Body of pancreas (tissue), 4 donors: ENCODE data around the gene C21orf58. TPM values are rescaled to one million over a fixed set of nuclear protein-coding genes. Genes with fewer than 3 reads are reported as not detected.

ENCODE experiments used
- ATAC-seq: fragments of 150-250 bp; one replicate; pipeline ENCODE4 v1.9.1; 2016
- DNase-seq, 4 donors: peaks; one replicate each; pipeline ENCODE4 v3.0.0-alpha.2; 2019
- H3K27ac ChIP-seq, 4 donors: fragments of 200-600 bp; sonication (generic); 1 replicate in 3 of 4; 2 replicates in 1 of 4; pipeline versions ENCODE4 v1.5.1 to v1.6.1; 2016 to 2019; ENCODE audit warnings: mild to moderate bottlenecking in 1 of 4, mixed read lengths in 1 of 4, moderate library complexity in 1 of 4
- H3K27me3 ChIP-seq, 2 donors: fragments of 200-600 bp; sonication (generic); one replicate each; pipeline ENCODE4 v1.6.0; 2016; ENCODE audit warnings: mild to moderate bottlenecking in 1 of 2
- H3K36me3 ChIP-seq, 2 donors: fragments of 200-600 bp; sonication (generic); replicated peaks in 1 of 2; 2 replicates each; pipeline ENCODE4 v1.5.1; 2016; ENCODE audit warnings: low read depth in 2 of 2; ENCODE audit not compliant: insufficient read depth in 1 of 2
- H3K4me1 ChIP-seq: fragments of 200-600 bp; sonication (generic); one replicate; pipeline ENCODE4 v1.6.0; 2016
- H3K4me3 ChIP-seq, 2 donors: fragments of 200-600 bp; sonication (generic); 1 replicate in 1 of 2; 2 replicates in 1 of 2; pipeline ENCODE4 v1.5.1; 2016 to 2019
- H3K9me3 ChIP-seq, 3 donors: fragments of 200-600 bp; sonication (generic); 1 replicate in 2 of 3; 2 replicates in 1 of 3; pipeline ENCODE4 v1.5.1; 2016
- CTCF ChIP-seq, 7 experiments: fragments of 450-650 bp in 4 of 7; fragments of 200-600 bp in 3 of 7; sonication (generic) in 3 of 7; IDR thresholded peaks; one replicate each; pipeline ENCODE4 v1.5.1; 2016 to 2019; ENCODE audit warnings: antibody characterized with exemption in 7 of 7
- POLR2A ChIP-seq, 3 donors: fragments of 450-650 bp; IDR thresholded peaks; one replicate each; pipeline ENCODE4 v1.6.1; 2016; ENCODE audit warnings: antibody characterized with exemption in 3 of 3, mild to moderate bottlenecking in 2 of 3
- WGBS, 2 donors: methylation state at CpG; one replicate each; pipeline ENCODE4 v1.1.5; 2017; 5-methylcytosine and 5-hydroxymethylcytosine counted together
- intact Hi-C: fragments of 100-400 bp; cut with DNase I; formaldehyde crosslinking; loops from one replicate; pipeline ENCODE4 v1.15.1; 2023
- total RNA-seq, 2 donors: library from RNA; depleted of rRNA; stranded (reverse); fragments of >200 nt; gene quantifications; one replicate each; pipeline ENCODE4 v1.1.0, GENCODE V29; 2016

The C21orf58 gene
- total RNA-seq, 2 donors from 2014 or later: 1.6 TPM

DNA sequence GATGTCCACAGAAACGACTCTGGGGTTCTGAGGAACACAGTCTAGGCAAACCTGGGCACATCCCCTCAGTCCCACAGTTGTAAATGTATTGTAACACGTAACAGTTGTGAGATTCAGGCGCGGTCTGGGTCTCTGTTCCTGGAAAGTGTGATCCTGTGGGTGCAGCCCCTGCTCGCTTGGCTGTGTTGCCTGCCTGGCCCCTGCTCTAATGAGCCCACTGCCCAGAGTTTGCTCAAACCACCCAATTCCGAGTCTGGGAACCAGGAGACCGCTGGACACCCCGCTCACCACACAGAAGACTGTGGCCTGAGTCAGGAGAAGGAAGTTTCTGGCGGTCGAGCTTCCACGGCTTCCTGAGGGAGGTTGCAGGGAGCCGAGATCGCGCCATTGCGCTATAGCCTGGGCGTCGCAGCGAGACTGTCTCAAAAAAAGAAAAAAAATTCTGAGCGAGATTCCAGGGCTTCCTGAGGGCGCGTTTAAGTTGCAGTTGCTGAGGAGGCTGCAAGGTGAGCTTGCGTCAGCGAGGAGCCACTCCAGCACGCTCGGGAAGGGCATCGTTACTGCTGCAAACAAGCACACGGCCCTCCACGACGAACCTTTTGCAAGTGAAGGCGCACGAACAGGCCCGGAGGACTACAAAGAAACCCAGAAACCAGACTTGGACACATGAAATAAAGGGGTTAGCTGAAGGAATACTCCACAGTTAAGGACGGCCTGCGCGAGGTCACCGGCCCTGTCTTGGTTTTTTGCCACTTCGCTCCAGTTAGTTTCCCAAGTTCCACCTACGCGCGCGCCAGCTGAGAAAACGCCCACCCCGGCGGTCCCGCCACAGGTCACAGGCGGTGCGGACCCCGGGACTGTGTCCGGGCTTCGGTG lies 1.1 kb downstream of the C21orf58 start:
- no peak overlapping the region for H3K27ac ChIP-seq
- DNase-seq: no peak
- ATAC-seq: no peak
- intact Hi-C loops: no loop called here
- H3K36me3 ChIP-seq: no peaks in the 10 kb centered on the region
- WGBS, 2 donors: 5 to 13% methylated on average over 33 to 49 of the region's 50 CpGs
- H3K27me3 ChIP-seq: no peaks in the 10 kb centered on the region
- H3K9me3 ChIP-seq: no peaks in the 10 kb centered on the region
- peaks cover 25% of the 10 kb centered on the region for H3K4me1 ChIP-seq
- TF ChIP-seq POLR2A (IDR thresholded peaks at IDR 0.05): no peak
- H3K4me3 ChIP-seq: peak overlapping the region in 1 of 2 donors; percentile 64

DNA sequence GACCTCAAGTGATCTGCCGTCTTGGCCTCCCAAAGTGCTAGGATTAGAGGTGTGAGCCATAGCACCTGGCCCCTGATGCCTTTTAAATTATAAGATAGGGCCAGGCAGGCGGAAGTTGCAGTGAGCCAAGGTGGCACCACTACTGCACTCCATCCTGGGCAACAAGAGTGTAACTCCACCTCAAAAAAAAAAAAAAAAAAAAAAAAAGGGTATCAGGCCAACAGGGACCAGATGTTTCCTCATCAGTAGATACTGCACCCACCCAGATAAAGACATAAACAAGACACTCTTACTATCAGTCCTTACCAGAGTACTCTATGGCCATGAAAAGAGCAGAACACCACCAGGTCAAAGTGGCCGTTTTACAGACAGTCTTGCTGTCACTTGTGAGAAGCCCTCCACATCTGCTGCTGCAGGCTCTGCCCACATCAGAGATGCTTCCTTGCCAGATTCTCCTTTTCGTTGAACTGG lies 3.3 kb downstream of the C21orf58 start:
- DNase-seq: no peak
- 62 to 78% methylated on average over 4 of the region's 4 CpGs for WGBS, 2 donors
- TF ChIP-seq POLR2A (IDR thresholded peaks at IDR 0.05): no peak
- TF ChIP-seq CTCF (IDR thresholded peaks at IDR 0.05): no peak
- no peaks in the 10 kb centered on the region for H3K9me3 ChIP-seq
- no peak overlapping the region for H3K4me3 ChIP-seq
- H3K27ac ChIP-seq: no peak overlapping the region
- intact Hi-C loops: no loop called here
- H3K36me3 ChIP-seq: no peaks in the 10 kb centered on the region
- H3K4me1 ChIP-seq: peaks cover 17% of the 10 kb centered on the region
- ATAC-seq: no peak
- H3K27me3 ChIP-seq: no peaks in the 10 kb centered on the region

DNA sequence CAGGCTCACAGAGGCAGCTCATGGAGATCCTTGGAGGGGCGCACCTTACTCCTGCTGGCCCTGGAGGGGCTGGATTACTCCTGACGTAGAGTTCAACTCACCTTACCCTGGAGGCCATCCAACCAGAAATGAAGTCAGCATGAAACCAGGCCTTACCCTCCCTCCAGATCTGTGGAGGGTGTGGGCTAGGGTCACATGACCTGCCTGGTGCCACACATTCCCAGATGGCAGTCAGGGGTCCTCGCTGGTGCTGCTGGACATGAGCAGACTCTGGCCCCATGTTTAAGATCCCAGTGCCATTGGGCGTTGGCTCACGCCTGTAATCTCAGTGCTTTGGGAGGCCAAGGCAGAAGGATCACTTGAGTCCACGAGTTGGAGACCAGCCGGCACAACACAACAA lies 4.5 kb downstream of the C21orf58 start:
- 91% methylated on average over 5 to 7 of the region's 7 CpGs for WGBS, 2 donors
- DNase-seq: no peak
- no peak overlapping the region for H3K27ac ChIP-seq
- H3K36me3 ChIP-seq: no peaks in the 10 kb centered on the region
- TF ChIP-seq POLR2A (IDR thresholded peaks at IDR 0.05) (no peak), CTCF (IDR thresholded peaks at IDR 0.05) (no peak)
- no peak for ATAC-seq
- H3K4me3 ChIP-seq: no peak overlapping the region
- peaks cover 14% of the 10 kb centered on the region for H3K4me1 ChIP-seq
- no peaks in the 10 kb centered on the region for H3K27me3 ChIP-seq
- H3K9me3 ChIP-seq: no peaks in the 10 kb centered on the region
- intact Hi-C loops: no loop called here

DNA sequence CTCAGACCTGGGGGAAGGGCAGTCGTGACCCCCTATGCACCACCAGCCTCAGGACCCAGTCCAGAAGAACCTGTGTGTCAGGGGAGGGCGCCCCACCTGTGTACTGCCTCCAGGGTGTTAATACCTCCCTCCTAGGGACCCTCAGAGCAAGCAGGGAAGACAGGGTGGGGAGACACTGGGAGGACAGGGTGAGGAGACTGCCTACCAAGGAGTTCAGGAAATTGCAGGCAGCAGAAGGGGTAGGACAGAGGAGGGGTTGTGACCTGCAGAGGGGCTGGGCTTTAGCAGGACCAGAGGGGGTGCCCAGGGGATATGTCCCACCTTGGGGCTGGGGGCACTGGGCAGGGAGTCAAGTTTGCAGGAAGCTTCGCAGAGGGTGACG lies 5.2 kb downstream of the C21orf58 start:
- DNase-seq (no peak), ATAC-seq (no peak)
- H3K4me1 ChIP-seq: peaks cover 14% of the 10 kb centered on the region
- intact Hi-C loops: no loop called here
- no peaks in the 10 kb centered on the region for H3K36me3 ChIP-seq
- no peaks in the 10 kb centered on the region for H3K9me3 ChIP-seq
- WGBS, 2 donors: 43 to 77% methylated on average over 1 to 4 of the region's 4 CpGs
- TF ChIP-seq POLR2A (IDR thresholded peaks at IDR 0.05) (no peak), CTCF (IDR thresholded peaks at IDR 0.05) (no peak)
- H3K4me3 ChIP-seq: no peak overlapping the region
- no peaks in the 10 kb centered on the region for H3K27me3 ChIP-seq
- H3K27ac ChIP-seq: no peak overlapping the region

GRCh38 chr21:46317710-46318463 lies 5.8 kb downstream of the C21orf58 start:
- no peaks in the 10 kb centered on the region for H3K27me3 ChIP-seq
- DNase-seq (peak in 3 of 4 donors; percentile 57 to 60 (median 58)), ATAC-seq (peak; percentile 45)
- H3K9me3 ChIP-seq: no peaks in the 10 kb centered on the region
- intact Hi-C loops: no loop called here
- peak in 2 of 3 donors; percentile 23 to 34 for TF ChIP-seq POLR2A (IDR thresholded peaks at IDR 0.05)
- TF ChIP-seq CTCF (IDR thresholded peaks at IDR 0.05): no peak
- peaks cover 10% of the 10 kb centered on the region for H3K4me1 ChIP-seq
- peak overlapping the region in 1 of 4 donors; percentile 3 for H3K27ac ChIP-seq
- 30 to 69% methylated on average over 2 to 20 of the region's 20 CpGs for WGBS, 2 donors
- no peak overlapping the region for H3K4me3 ChIP-seq
- H3K36me3 ChIP-seq: no peaks in the 10 kb centered on the region
